WI38 (cell line): ENCODE measurements around the gene ZNF335.

Experiments
- H3K4me3 ChIP-seq: 2 replicates; pipeline ENCODE4 v1.5.1; 2011; ENCODE audit warnings: low read depth, mild to moderate bottlenecking, control low read depth, low read length
- CTCF ChIP-seq: IDR thresholded peaks from 2 replicates; pipeline ENCODE4 v1.5.1; 2012; ENCODE audit warnings: low read depth, mild to moderate bottlenecking, control low read depth, low read length

ZNF335 gene

DNA sequence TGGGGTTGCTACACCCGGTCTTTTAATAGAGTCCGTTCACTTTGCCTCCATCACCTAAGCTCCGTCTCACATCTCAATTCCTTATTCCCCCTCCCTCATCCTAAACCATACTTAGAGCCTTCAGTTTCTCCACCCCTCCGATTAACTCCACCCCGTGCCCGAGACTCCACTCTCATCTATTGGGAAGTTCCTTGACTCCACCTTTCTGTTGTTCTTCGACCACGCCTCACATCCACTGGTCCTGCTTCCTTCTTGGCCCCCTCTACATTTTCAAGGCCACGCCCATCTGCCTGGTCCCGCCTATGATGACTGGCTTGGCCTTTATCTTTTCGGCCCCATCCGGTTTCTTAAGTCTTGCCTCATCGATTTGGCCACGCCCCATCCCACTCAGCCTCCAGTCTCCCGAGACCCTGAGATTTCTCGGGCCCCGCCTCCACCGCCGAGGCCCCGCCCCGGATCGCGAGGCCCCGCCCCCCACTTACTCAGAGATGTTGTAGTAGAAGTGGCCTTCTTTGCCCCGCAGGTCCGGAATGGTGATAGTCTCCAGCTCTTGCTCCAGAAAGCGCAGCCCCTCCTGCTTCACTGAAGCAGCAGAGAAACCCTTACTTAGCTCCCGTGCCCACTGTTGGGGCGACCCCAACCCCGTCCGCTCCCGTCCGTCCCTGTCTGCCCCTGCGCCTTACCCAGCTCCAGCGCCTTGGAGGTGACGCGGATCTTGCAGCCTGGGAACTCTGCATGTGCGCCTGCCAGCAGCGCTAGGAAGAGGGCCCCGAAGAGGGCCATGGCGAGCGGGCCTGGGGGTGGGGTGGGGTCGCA is 61.1 kb downstream of the ZNF335 start:
- TF ChIP-seq CTCF: no peak
- H3K4me3 ChIP-seq: peak overlapping the region; percentile 49

- no peak for TF ChIP-seq CTCF
- H3K4me3 ChIP-seq: no peak overlapping the region
These were observed 62.0 kb downstream of the ZNF335 start for GRCh38 chr20:45909817-45910669.

- H3K4me3 ChIP-seq: no peak overlapping the region
- no peak for TF ChIP-seq CTCF
These were observed 62.6 kb downstream of the ZNF335 start for GRCh38 chr20:45909336-45909808.

- no peak for TF ChIP-seq CTCF
- no peak overlapping the region for H3K4me3 ChIP-seq
These were observed 63.9 kb downstream of the ZNF335 start for GRCh38 chr20:45908084-45908483.

- TF ChIP-seq CTCF: no peak
- H3K4me3 ChIP-seq: no peak overlapping the region
These were observed 64.6 kb downstream of the ZNF335 start for GRCh38 chr20:45907219-45907948.

DNA sequence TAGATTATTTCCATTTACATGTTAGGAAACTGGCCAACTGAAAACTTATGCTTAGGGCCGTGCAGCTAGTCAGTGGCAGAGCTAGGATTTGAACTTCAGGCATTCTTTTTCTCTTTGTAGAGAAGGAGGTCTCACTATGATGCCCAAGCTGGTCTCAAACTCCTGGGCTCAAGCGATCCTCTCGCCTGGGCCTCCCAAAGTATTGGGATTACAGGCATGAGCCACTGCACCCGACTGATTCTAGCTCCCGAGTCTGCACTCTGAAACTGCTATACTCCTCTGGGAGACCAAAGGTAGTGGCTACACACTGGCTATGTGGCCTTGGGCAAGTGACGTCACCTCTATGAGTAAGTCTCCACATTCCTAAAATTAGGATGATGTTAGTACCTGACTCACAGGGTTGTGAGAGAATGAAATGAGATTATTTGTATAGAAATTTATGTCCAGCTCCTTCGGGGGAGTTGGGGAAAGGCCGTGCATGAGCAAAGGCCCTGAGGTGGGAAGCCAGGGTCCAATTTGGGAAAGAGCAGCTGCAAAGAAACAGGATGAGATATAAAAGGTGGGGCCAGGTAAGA is 66.4 kb downstream of the ZNF335 start:
- no peak for TF ChIP-seq CTCF

More for the DNA sequence above, 66.4 kb downstream of the ZNF335 start:
- H3K4me3 ChIP-seq: no peak overlapping the region
